Measurements from ENCODE around the gene EEF2K. TPM values are rescaled to one million over a fixed set of nuclear protein-coding genes. Genes with fewer than 3 reads are reported as not detected.

Gene EEF2K
- polyA plus RNA-seq, 1 experiment, result 10.9 TPM

GRCh38 chr16:22219389-22220068 is 13.5 kb downstream of the EEF2K start:
- no peak for TF ChIP-seq CTCF (IDR thresholded peaks at IDR 0.05; ENCODE audit: insufficient read depth, low read depth, low read length)
- no peak overlapping the region for H3K4me3 ChIP-seq (ENCODE audit: low read depth, low read length)
- no peaks in the 10 kb centered on the region for H3K27me3 ChIP-seq (ENCODE audit: control insufficient read depth, insufficient read depth, low read length)
- H3K36me3 ChIP-seq (ENCODE audit: control insufficient read depth, insufficient read depth, low read length), result peaks cover 3% of the 10 kb centered on the region; the same call in 1 of the 2 replicates
- ChIA-PET CTCF (interaction anchor here (0.9 to 1.1 kb wide), 2 partner anchors 9 to 10 kb away, joined by 3 to 4 read pairs; no protein-coding TSS in a partner anchor), POLR2A (no interaction called here)
- DNase-seq (ENCODE audit: low read depth), result no peak

- ChIA-PET CTCF (interaction anchor here (0.9 to 1.1 kb wide), 2 partner anchors 9 to 11 kb away, joined by 3 to 4 read pairs; no protein-coding TSS in a partner anchor), POLR2A (no interaction called here)
Observed at GRCh38 chr16:22220069-22220440, 14.0 kb downstream of the EEF2K start.

DNA sequence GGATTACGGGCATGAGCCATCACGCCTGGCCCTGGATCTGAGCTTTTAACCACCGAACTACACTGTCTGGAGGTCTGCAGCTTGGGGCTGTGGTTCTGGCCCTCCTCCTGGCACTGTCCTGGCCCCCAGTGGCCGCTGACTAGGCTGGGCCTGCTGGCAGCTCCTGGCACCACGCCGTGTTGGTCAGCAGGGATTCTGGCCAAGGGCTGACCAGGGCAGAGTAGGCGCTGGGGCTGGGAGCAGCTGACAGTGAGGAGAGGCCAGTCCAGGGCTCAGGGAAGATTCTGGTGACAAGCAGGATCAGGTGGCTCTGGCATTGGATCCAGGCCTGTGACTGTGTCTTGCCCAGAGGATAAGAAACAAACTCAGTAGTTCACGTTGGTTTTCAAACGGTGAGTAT is 14.6 kb downstream of the EEF2K start:
- Histone ChIP-seq H3K27me3 (ENCODE audit: control insufficient read depth, insufficient read depth, low read length) (no peaks in the 10 kb centered on the region), H3K36me3 (ENCODE audit: control insufficient read depth, insufficient read depth, low read length) (peaks cover 4% of the 10 kb centered on the region; the same call in 1 of the 2 replicates), H3K4me3 (ENCODE audit: low read depth, low read length) (no peak overlapping the region)
- TF ChIP-seq CTCF (IDR thresholded peaks at IDR 0.05; ENCODE audit: insufficient read depth, low read depth, low read length), result no peak
- ChIA-PET POLR2A (no interaction called here), CTCF (interaction anchor here (1.1 kb wide), 1 partner anchor 10 kb away, joined by 3 read pairs; no protein-coding TSS in a partner anchor)
- DNase-seq (ENCODE audit: low read depth), result no peak

More at GRCh38 chr16:22220069-22220440, 14.0 kb downstream of the EEF2K start:
- no peak for TF ChIP-seq CTCF (IDR thresholded peaks at IDR 0.05; ENCODE audit: insufficient read depth, low read depth, low read length)
- no peaks in the 10 kb centered on the region for H3K27me3 ChIP-seq (ENCODE audit: control insufficient read depth, insufficient read depth, low read length)
- H3K4me3 ChIP-seq (ENCODE audit: low read depth, low read length), result no peak overlapping the region
- H3K36me3 ChIP-seq (ENCODE audit: control insufficient read depth, insufficient read depth, low read length), result peaks cover 3% of the 10 kb centered on the region; the same call in 1 of the 2 replicates
- DNase-seq (ENCODE audit: low read depth), result no peak

GRCh38 chr16:22222006-22222405 is 15.9 kb downstream of the EEF2K start:
- TF ChIP-seq CTCF (IDR thresholded peaks at IDR 0.05; ENCODE audit: insufficient read depth, low read depth, low read length), result no peak
- no peak overlapping the region for H3K4me3 ChIP-seq (ENCODE audit: low read depth, low read length)
- CTCF ChIA-PET, result interaction anchor here (0.7 to 1.4 kb wide), 3 partner anchors 17 to 78 kb away, joined by 3 read pairs; no protein-coding TSS in a partner anchor
- DNase-seq (ENCODE audit: low read depth), result no peak
- POLR2A ChIA-PET, result no interaction called here
- H3K27me3 ChIP-seq (ENCODE audit: control insufficient read depth, insufficient read depth, low read length), result no peaks in the 10 kb centered on the region
- peaks cover 4% of the 10 kb centered on the region for H3K36me3 ChIP-seq (ENCODE audit: control insufficient read depth, insufficient read depth, low read length)

DNA sequence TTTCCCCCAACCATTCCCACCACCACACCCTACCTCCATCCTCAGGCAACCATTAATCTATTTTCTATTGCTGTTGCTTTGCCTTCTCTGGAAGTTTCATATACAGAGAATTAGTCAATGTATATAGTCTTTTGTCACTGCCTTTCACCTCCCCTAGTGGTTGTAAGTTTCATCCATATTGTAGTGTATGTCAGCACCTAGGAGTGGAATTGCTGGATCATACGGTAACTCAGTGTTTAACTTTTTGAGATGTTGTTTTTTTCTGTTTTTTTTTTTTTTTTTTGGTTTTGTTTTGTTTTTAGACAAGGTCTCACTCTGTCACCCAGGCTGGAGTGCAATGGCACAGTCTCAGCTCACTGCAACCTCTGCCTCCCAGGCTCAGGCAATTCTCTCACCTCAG is 16.9 kb downstream of the EEF2K start:
- POLR2A ChIA-PET, result no interaction called here
- DNase-seq (ENCODE audit: low read depth), result no peak
- CTCF ChIA-PET, result no interaction called here
- Histone ChIP-seq H3K27me3 (ENCODE audit: control insufficient read depth, insufficient read depth, low read length) (no peaks in the 10 kb centered on the region), H3K4me3 (ENCODE audit: low read depth, low read length) (no peak overlapping the region), H3K36me3 (ENCODE audit: control insufficient read depth, insufficient read depth, low read length) (peaks cover 4% of the 10 kb centered on the region)
- TF ChIP-seq CTCF (IDR thresholded peaks at IDR 0.05; ENCODE audit: insufficient read depth, low read depth, low read length), result no peak

Measured in BJ (cell line).